IMR-90 (cell line): ENCODE measurements around the gene FHIP1A. TPM values are rescaled to one million over a fixed set of nuclear protein-coding genes. Genes with fewer than 3 reads are reported as not detected.

ENCODE experiments used
- ATAC-seq: fragments of 200-7000 bp; cut with Tn5 transposase; 2 replicates; pipeline ENCODE4 v1.9.1; 2020; ENCODE audit warnings: low read depth, mild to moderate bottlenecking, moderate library complexity
- BruUV-seq: library from RNA; stranded (reverse); fragments of 400-500 nt; replicated peaks from 2 replicates; lab custom pipeline; 2021; lab: Mats Ljungman, UMichigan
- CTCF ChIA-PET: fragments of 300-600 bp; formaldehyde crosslinking; extraction: SDS; loops from one replicate; lab custom pipeline; 2021; ENCODE audit warnings: antibody characterized with exemption; lab: Yijun Ruan, JAX
- POLR2A ChIA-PET: fragments of 300-600 bp; sonication (Branson Sonifier 250); formaldehyde crosslinking; loops from one replicate; lab custom pipeline; 2022; ENCODE audit warnings: antibody characterized with exemption; ENCODE audit not compliant: unreplicated experiment; lab: Charles Lee
- DNase-seq: peaks from one replicate; pipeline ENCODE4 v3.0.0; 2013
- H2AFZ ChIP-seq: replicated peaks from 2 replicates; pipeline ENCODE3; 2013; ENCODE audit warnings: low read length, mild to moderate bottlenecking; ENCODE audit not compliant: poor library complexity
- H2AK5ac ChIP-seq: 2 replicates; pipeline ENCODE4 v1.6.1; 2013; ENCODE audit warnings: low read depth, low read length, inconsistent platforms
- H2AK9ac ChIP-seq: replicated peaks from 2 replicates; pipeline ENCODE3; 2013; ENCODE audit warnings: mild to moderate bottlenecking, low read depth, low read length, moderate library complexity; ENCODE audit not compliant: poor library complexity
- H2BK120ac ChIP-seq: 2 replicates; pipeline ENCODE4 v1.6.1; 2013; ENCODE audit warnings: low read depth, low read length, inconsistent platforms
- H2BK15ac ChIP-seq: 3 replicates; pipeline ENCODE4 v1.6.1; 2013; ENCODE audit warnings: low read depth, low read length, inconsistent platforms
- H2BK20ac ChIP-seq: 2 replicates; pipeline ENCODE4 v1.6.1; 2013; ENCODE audit warnings: low read depth, mild to moderate bottlenecking, inconsistent platforms, low read length, moderate library complexity
- H2BK5ac ChIP-seq: 2 replicates; pipeline ENCODE4 v1.6.1; 2013; ENCODE audit warnings: mild to moderate bottlenecking, low read depth, low read length, inconsistent platforms; ENCODE audit not compliant: poor library complexity, severe bottlenecking
- H3K14ac ChIP-seq: replicated peaks from 2 replicates; pipeline ENCODE4 v1.6.1; 2013; ENCODE audit warnings: low read depth, low read length, inconsistent platforms
- H3K18ac ChIP-seq: 2 replicates; pipeline ENCODE4 v1.6.1; 2013; ENCODE audit warnings: low read depth, low read length, control low read depth
- H3K23ac ChIP-seq: 2 replicates; pipeline ENCODE4 v1.6.1; 2013; ENCODE audit warnings: low read depth, low read length, inconsistent platforms
- H3K27ac ChIP-seq: 2 replicates; pipeline ENCODE4 v1.5.1; 2013; ENCODE audit warnings: mild to moderate bottlenecking, control low read depth, low read length; ENCODE audit not compliant: insufficient read depth
- H3K27me3 ChIP-seq: 2 replicates; pipeline ENCODE4 v1.6.1; 2013; ENCODE audit warnings: low read length; ENCODE audit not compliant: control insufficient read depth, insufficient read depth
- H3K36me3 ChIP-seq: 2 replicates; pipeline ENCODE4 v1.6.1; 2013; ENCODE audit warnings: low read length, mixed read lengths; ENCODE audit not compliant: control insufficient read depth, insufficient read depth
- H3K4ac ChIP-seq: 2 replicates; pipeline ENCODE4 v1.6.1; 2013; ENCODE audit warnings: low read depth, low read length, inconsistent platforms
- H3K4me1 ChIP-seq: 2 replicates; pipeline ENCODE4 v1.6.1; 2013; ENCODE audit warnings: low read length, mixed read lengths; ENCODE audit not compliant: control insufficient read depth, insufficient read depth
- H3K4me2 ChIP-seq: 2 replicates; pipeline ENCODE4 v1.6.1; 2013; ENCODE audit warnings: low read depth, mild to moderate bottlenecking, control low read depth, low read length, moderate library complexity
- H3K4me3 ChIP-seq: 2 replicates; pipeline ENCODE4 v1.5.1; 2013; ENCODE audit warnings: low read depth, mild to moderate bottlenecking, control low read depth, low read length, moderate library complexity; ENCODE audit not compliant: insufficient read depth
- H3K56ac ChIP-seq: 2 replicates; pipeline ENCODE4 v1.6.1; 2013; ENCODE audit warnings: low read length, inconsistent platforms; ENCODE audit not compliant: insufficient read depth; ENCODE audit errors: extremely low read depth
- H3K79me1 ChIP-seq, 2 experiments: 2 replicates each; pipeline ENCODE4 v1.6.1; 2013; ENCODE audit warnings: low read length in 2 of 2, inconsistent platforms in 1 of 2, low read depth in 1 of 2
- H3K9ac ChIP-seq: 2 replicates; pipeline ENCODE4 v1.6.1; 2013; ENCODE audit warnings: low read depth, low read length, control low read depth
- H3K9me1 ChIP-seq: 2 replicates; pipeline ENCODE4 v1.6.1; 2013; ENCODE audit warnings: low read length, inconsistent platforms; ENCODE audit not compliant: insufficient read depth
- H3K9me3 ChIP-seq: 2 replicates; pipeline ENCODE4 v1.6.1; 2013; ENCODE audit warnings: low read length; ENCODE audit not compliant: control insufficient read depth, insufficient read depth
- H4K20me1 ChIP-seq: 2 replicates; pipeline ENCODE4 v1.6.1; 2013; ENCODE audit warnings: low read length, inconsistent platforms; ENCODE audit not compliant: insufficient read depth
- H4K5ac ChIP-seq: 2 replicates; pipeline ENCODE4 v1.6.1; 2013; ENCODE audit warnings: mild to moderate bottlenecking, low read depth, low read length, control low read depth
- H4K8ac ChIP-seq, 2 experiments: 2 replicates each; pipeline ENCODE4 v1.6.1; 2013; ENCODE audit warnings: low read depth in 2 of 2, low read length in 2 of 2, control low read depth in 1 of 2, inconsistent platforms in 1 of 2
- H4K91ac ChIP-seq: 2 replicates; pipeline ENCODE4 v1.6.1; 2013; ENCODE audit warnings: low read depth, low read length, inconsistent platforms; ENCODE audit not compliant: insufficient read depth
- BHLHE40 ChIP-seq: fragments of 150-350 bp; IDR thresholded peaks from 2 replicates; pipeline ENCODE4 v1.6.1; 2016; ENCODE audit warnings: mild to moderate bottlenecking, low read depth, low read length
- CEBPB ChIP-seq: IDR thresholded peaks from 2 replicates; pipeline ENCODE4 v1.6.1; 2012; ENCODE audit warnings: low read depth, low read length, improper control_type of control experiment
- CHD1 ChIP-seq: IDR thresholded peaks from 2 replicates; pipeline ENCODE4 v1.6.1; 2012; ENCODE audit warnings: low read depth, low read length, improper control_type of control experiment
- ELK1 ChIP-seq: fragments of 150-350 bp; IDR thresholded peaks from 2 replicates; pipeline ENCODE4 v1.6.1; 2016; ENCODE audit warnings: low read depth, mild to moderate bottlenecking, low read length, moderate library complexity, borderline replicate concordance
- FOS ChIP-seq: fragments of 150-350 bp; IDR thresholded peaks from 2 replicates; pipeline ENCODE4 v1.6.1; 2016; ENCODE audit warnings: low read depth, low read length
- MAFK ChIP-seq: IDR thresholded peaks from 2 replicates; pipeline ENCODE4 v1.6.1; 2012; ENCODE audit warnings: low read depth, low read length, improper control_type of control experiment
- MAZ ChIP-seq: IDR thresholded peaks from 2 replicates; pipeline ENCODE4 v1.6.1; 2012; ENCODE audit warnings: low read depth, mild to moderate bottlenecking, low read length, improper control_type of control experiment, moderate library complexity, borderline replicate concordance
- MXI1 ChIP-seq: IDR thresholded peaks from 2 replicates; pipeline ENCODE4 v1.6.1; 2012; ENCODE audit warnings: low read depth, mild to moderate bottlenecking, low read length, moderate library complexity, borderline replicate concordance
- NFE2L2 ChIP-seq: fragments of 150-350 bp; IDR thresholded peaks from 2 replicates; pipeline ENCODE4 v1.6.1; 2016; ENCODE audit warnings: low read depth, mild to moderate bottlenecking, low read length
- POLR2A ChIP-seq: IDR thresholded peaks from 2 replicates; pipeline ENCODE4 v1.6.1; 2012; ENCODE audit warnings: mild to moderate bottlenecking, low read depth, low read length
- RAD21 ChIP-seq: IDR thresholded peaks from 2 replicates; pipeline ENCODE4 v1.6.1; 2012; ENCODE audit warnings: low read length, improper control_type of control experiment
- RCOR1 ChIP-seq: IDR thresholded peaks from 2 replicates; pipeline ENCODE4 v1.6.1; 2012; ENCODE audit warnings: mild to moderate bottlenecking, low read length, improper control_type of control experiment; ENCODE audit not compliant: insufficient replicate concordance
- RFX5 ChIP-seq: IDR thresholded peaks from 2 replicates; pipeline ENCODE4 v1.8.0; 2012; ENCODE audit warnings: low read depth, mild to moderate bottlenecking, low read length, moderate library complexity
- SMC3 ChIP-seq: fragments of 150-350 bp; IDR thresholded peaks from 2 replicates; pipeline ENCODE4 v1.6.1; 2016; ENCODE audit warnings: low read depth, mild to moderate bottlenecking, antibody characterized with exemption, low read length, moderate library complexity
- USF2 ChIP-seq: fragments of 150-350 bp; IDR thresholded peaks from 2 replicates; pipeline ENCODE4 v1.6.1; 2017; ENCODE audit warnings: mild to moderate bottlenecking, antibody characterized with exemption, low read length, low read depth
- WGBS, 2 experiments: methylation state at CpG; one replicate each; pipeline versions ENCODE4 v1.1.5 to v1.1.7; 2013; ENCODE audit warnings: missing lambda C conversion rate in 2 of 2; ENCODE audit not compliant: insufficient read length in 1 of 2; ENCODE audit errors: extremely low coverage in 2 of 2; 5-methylcytosine and 5-hydroxymethylcytosine counted together
- dilution Hi-C: fragments of 300-500 bp; cut with HindIII; formaldehyde crosslinking; loops from one replicate; pipeline ENCODE4 v1.14.3; 2018; ENCODE audit warnings: low sequenced_read_pairs; ENCODE audit not compliant: unreplicated experiment
- in situ Hi-C: fragments of 300-500 bp; cut with MboI; formaldehyde crosslinking; loops from 3 replicates; pipeline ENCODE4 v1.14.3; 2019; ENCODE audit warnings: low sequenced_read_pairs, inconsistent platforms, mixed read lengths
- intact Hi-C: fragments of 100-400 bp; cut with micrococcal nuclease; formaldehyde crosslinking; loops from 2 replicates; pipeline ENCODE4 v1.10.0; 2022
- polyA plus RNA-seq, 3 experiments: library from polyadenylated mRNA; depleted of rRNA; stranded (reverse); fragments of >200 nt; gene quantifications; 2 replicates each; pipeline ENCODE4 v1.2.3, GENCODE V29; 2012; ENCODE audit warnings: low replicate concordance in 1 of 3
- total RNA-seq: library from RNA; depleted of rRNA; stranded (reverse); fragments of >200 nt; gene quantifications from 2 replicates; pipeline ENCODE4 v1.2.3, GENCODE V29; 2012
- TF ChIP-seq, protein P1 (sequence below): conservative IDR thresholded peaks from 2 replicates; pipeline ENCODE4 v1.5.1; 2012; ENCODE audit warnings: mild to moderate bottlenecking, low read depth, low read length, improper control_type of control experiment

FHIP1A gene
- total and polyA plus RNA-seq, 2 of the 4 experiments (the other 2 are of a cell fraction) = 0.02 to 0.18 TPM

DNA sequence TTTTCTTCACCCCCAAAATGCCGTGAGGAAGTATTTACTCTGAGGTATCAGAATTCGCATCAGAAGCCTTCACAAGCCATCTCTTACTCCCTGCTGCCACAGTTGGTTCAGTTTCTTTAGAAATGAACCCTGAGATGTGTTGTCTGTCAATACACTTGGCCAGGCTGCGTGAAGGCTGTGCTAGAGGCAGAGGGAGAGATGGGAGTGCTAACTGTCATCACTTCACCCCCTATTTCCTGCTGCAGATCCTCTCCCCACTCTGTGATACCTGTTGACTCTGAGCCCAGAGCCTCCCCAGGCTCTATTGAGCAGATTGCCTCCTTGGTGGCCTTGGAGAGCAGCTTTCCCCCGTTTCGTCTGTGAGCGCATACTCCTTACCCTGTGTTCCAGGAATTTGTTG lies 34.8 kb downstream of the FHIP1A start:
- Histone ChIP-seq H2BK5ac (no peak overlapping the region), H3K9me3 (no peaks in the 10 kb centered on the region), H2AFZ (no peak overlapping the region), H2AK9ac (no peak overlapping the region), H4K91ac (no peak overlapping the region), H3K56ac (no peak overlapping the region), H3K79me1 (no peaks in the 10 kb centered on the region), H3K14ac (no peak overlapping the region), H4K8ac (no peak overlapping the region), H3K23ac (no peak overlapping the region), H2AK5ac (no peak overlapping the region), H3K27me3 (peaks cover 6% of the 10 kb centered on the region), H3K9ac (no peak overlapping the region), H3K4ac (no peak overlapping the region), H2BK120ac (no peak overlapping the region), H2BK20ac (no peak overlapping the region), H3K36me3 (no peaks in the 10 kb centered on the region), H4K20me1 (no peaks in the 10 kb centered on the region), H3K4me1 (no peaks in the 10 kb centered on the region), H3K18ac (no peak overlapping the region), H4K5ac (no peak overlapping the region), H2BK15ac (no peak overlapping the region), H3K27ac (no peak overlapping the region), H3K9me1 (no peaks in the 10 kb centered on the region), H3K4me3 (no peak overlapping the region), H3K4me2 (no peak overlapping the region)
- DNase-seq (no peak), ATAC-seq (no peak)
- no CpG with 5 or more reads among the region's 6 CpGs for WGBS, 2 experiments
- dilution Hi-C loops (no loop called here), intact Hi-C loops (no loop called here), in situ Hi-C loops (no loop called here)
- POLR2A ChIA-PET = no interaction called here
- no peak for TF ChIP-seq NFE2L2
- TF ChIP-seq MXI1 = no peak
- TF ChIP-seq FOS = no peak
- TF ChIP-seq USF2 = no peak
- TF ChIP-seq RFX5 = no peak
- no peak for TF ChIP-seq MAZ
- TF ChIP-seq MAFK = no peak
- TF ChIP-seq BHLHE40 = no peak
- no peak for TF ChIP-seq ELK1
- TF ChIP-seq POLR2A = no peak
- TF ChIP-seq, protein P1, sequence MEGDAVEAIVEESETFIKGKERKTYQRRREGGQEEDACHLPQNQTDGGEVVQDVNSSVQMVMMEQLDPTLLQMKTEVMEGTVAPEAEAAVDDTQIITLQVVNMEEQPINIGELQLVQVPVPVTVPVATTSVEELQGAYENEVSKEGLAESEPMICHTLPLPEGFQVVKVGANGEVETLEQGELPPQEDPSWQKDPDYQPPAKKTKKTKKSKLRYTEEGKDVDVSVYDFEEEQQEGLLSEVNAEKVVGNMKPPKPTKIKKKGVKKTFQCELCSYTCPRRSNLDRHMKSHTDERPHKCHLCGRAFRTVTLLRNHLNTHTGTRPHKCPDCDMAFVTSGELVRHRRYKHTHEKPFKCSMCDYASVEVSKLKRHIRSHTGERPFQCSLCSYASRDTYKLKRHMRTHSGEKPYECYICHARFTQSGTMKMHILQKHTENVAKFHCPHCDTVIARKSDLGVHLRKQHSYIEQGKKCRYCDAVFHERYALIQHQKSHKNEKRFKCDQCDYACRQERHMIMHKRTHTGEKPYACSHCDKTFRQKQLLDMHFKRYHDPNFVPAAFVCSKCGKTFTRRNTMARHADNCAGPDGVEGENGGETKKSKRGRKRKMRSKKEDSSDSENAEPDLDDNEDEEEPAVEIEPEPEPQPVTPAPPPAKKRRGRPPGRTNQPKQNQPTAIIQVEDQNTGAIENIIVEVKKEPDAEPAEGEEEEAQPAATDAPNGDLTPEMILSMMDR = no peak
- TF ChIP-seq CHD1 = no peak
- TF ChIP-seq RCOR1 = no peak
- no peak for TF ChIP-seq CEBPB
- TF ChIP-seq SMC3 = no peak
- TF ChIP-seq RAD21 = no peak
- BruUV-seq = no TSS peak
- CTCF ChIA-PET = no interaction called here
